GM19043 (cell line): ENCODE measurements around the gene GRK1.

ENCODE experiments used
- ATAC-seq: cut with Tn5 transposase; IDR thresholded peaks from one replicate; pipeline ENCODE4 v1.9.1; 2021; ENCODE audit warnings: low read depth; ENCODE audit not compliant: unreplicated experiment

Gene GRK1

DNA sequence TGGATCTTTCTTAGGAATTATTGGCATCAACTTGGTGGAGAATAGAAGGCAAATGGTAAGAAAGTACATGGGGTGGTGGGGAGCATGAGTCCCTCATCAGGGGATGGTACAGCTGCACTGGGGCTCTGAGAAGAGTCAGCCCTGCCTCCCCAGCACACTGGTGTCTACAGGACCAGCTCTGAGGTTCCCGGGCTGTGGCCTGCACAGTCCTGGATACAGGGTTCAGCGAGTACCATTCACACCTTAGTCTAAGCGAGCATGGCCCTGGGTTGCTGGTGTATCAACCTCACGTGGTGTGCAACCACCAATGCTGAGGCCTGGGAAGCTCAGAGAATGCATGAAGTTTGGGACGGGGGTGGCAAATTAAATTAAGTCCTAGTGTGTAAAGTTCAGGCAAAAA lies 102.1 kb downstream of the GRK1 start:
- ATAC-seq = no peak

DNA sequence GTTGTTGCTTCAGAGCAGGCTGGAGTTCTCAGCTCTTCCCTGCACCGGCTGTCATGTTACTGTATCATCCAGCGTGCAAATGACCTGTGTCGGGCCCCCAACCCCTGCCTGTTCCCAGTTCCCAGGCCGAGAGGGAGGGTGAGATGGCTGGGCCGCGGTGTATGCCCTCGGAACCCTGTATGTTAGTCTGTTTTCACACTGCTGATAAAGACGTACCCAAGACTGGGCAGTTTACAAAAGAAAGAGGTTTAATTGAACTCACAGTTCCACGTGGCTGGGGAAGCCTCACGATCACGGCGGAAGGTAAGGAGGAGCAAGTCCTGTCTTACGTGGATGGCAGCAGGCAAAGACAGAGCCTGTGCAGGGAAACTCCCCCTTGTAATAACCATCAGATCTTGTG lies 102.9 kb downstream of the GRK1 start:
- ATAC-seq = no peak

DNA sequence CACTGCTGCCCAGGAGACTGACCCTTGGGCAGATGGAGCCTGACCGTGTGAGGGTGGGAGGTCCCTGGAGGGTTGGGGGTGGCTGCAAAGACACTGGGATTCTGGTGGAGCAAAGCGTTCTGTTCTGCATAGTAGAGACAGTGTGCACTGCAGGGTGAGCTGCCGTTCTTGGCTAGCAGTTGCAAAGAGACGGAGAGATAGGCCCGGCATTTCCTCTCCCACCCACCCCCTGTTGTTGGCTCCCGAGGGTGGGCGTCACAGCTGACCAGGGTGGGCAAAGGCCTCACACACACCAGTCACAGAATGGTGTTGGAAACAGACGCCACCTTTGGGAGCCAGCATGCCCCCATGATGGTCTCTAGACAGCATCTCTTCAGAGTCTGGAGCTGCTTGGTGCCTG lies 103.4 kb downstream of the GRK1 start:
- ATAC-seq = no peak

DNA sequence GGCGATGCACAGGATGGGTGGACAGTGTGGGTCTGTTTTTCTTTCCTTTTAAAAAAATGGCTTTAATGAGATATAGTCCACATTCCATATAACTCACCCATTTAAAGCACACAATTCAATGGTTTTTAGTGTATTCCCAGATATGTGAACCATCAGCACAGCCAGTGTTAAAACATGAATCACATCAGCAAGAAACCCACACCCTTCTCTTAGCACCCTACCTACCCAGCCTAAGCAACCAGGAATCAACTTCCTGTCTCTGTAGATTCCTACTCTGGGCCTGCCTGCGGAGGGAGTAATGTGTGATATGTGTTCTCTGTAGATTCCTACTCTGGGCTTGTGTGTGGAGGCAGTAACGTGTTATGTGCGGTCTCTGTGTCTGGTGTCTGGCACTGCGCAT lies 103.9 kb downstream of the GRK1 start:
- ATAC-seq = no peak

DNA sequence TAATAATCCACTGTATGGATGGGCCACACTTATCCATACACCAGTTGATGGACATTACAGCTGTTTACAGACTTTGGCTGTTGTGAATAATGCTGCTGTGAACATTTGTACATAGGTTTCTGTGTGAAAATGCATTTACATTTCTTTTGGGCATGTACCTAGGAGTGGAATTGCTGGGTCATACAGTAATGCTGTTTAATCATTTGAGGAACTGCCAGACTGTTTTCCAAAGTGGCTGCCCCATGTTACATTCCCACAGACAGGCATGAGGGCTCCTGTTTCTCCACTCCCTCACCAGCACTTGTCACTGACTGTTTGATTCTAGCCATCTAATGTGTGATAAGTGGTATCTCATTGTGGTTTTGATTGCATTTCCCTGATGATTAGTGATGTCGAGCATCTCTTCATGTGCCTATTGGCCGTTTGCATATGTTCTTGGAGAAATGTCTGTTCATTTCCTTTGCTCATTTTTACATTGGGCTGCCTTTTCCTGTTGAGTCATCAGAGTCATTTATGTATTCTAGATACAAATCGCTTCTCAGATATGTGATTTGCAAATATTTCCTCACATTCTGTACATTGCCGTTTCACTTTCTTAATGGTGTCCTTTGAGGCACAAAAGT lies 104.8 kb downstream of the GRK1 start:
- ATAC-seq = no peak

DNA sequence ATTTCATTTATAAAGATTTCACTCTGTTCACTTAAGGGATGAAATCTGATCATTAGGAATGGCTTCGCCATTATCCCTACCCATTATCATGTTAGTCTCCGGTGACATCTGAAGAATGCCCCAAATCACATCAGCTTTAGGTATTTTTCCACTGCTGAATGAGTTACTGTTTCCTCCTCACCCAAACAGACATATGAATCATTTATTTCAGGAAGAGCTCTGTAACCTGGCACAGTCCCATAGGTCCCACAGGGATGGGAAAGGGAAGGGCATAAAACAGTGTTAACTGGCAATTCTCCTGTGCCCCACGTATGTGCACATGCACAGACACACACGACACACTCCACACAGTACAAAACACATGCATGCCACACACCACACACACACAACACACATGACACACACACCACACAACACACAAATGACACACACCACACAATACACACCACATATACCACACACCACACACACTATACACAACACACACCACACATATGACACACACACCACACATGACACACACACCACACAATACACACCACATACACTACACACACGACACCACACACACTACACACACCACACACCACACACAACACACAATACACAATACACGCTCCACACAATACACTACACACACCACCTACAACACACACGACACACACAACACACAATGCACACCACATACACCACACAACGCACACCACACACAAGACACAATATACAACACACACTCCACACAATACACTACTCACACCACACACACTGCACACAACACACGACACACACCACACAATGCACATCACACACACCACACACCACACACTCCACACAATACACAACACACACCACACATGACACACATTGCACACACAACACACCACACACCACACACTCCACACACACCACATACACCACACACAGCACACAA lies 107.4 kb downstream of the GRK1 start:
- no peak for ATAC-seq

DNA sequence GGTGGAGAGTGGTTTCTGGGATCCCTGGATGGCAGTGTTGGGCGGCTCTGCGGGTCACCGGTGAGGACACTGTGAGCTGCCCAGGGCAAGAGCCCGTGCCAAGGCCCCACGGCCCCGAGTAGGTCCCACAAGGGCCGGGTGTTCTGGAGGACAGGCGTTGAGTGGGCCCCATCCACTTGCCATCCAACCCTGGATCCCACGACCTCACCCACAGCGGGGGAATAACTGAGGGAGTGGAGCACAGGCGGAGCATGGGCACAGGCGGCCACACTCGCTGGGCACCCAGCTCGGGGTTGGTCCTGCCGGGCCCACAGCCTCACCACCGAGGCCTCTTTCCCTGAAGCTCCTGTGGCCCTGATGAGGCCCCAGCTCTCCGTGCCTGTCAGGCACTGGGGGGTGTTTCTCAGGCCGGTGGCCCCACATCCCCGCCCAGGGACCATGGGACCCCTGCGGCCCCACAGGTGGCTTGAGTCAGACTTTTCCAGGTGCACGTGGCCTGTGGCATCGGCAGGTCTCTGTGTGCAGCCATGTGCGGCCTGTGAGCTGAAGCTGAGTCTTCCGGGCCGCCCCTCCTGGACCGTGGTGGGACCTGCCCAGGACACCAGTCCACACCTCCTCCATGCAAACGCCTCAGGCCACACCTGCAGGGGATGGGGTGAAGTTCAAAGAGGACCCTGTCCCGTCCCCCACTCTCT lies 108.6 kb downstream of the GRK1 start:
- no peak for ATAC-seq

DNA sequence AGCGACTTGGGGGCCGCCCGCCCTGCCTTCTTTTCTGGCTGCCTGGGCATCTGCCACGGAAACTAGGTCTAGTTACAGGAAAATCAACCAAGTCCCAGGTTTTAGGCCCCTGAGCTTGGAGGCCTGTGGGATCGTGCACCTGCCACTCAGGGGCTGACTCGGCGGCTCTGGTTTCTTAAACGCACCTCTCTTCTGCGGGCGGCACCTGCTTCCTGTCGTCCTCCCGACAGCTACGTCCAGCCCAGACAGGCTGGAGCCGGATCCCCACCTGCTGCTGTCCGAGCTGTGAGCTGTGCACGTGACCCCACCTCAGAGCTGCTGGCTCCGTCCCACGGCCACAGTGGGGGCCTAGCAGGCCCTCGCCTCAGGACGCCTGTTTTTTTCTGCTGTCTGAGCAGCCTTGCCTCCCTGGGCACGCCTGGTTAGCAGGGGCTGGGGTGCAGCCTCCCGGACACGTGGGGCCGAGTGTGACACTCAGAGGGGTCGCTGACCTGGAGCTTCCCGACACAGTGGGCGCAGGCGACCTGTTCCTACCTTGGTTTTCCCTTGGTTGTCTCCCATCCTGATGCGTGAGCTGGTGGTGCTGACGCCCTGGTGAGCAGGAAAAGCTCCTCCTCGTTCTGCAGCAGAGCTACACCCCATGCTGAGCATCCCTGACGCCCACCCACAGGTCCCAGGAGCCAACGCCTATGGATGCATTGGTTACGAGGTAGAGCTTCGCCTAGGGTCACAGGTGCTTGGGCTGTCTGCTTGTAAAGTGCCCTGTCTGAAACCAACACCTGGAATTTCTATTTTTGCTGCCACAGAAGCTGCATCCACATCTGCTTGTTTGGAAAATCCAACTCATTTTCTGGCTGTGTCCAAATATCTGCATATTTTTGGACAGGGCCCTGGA lies 109.5 kb downstream of the GRK1 start:
- no peak for ATAC-seq

DNA sequence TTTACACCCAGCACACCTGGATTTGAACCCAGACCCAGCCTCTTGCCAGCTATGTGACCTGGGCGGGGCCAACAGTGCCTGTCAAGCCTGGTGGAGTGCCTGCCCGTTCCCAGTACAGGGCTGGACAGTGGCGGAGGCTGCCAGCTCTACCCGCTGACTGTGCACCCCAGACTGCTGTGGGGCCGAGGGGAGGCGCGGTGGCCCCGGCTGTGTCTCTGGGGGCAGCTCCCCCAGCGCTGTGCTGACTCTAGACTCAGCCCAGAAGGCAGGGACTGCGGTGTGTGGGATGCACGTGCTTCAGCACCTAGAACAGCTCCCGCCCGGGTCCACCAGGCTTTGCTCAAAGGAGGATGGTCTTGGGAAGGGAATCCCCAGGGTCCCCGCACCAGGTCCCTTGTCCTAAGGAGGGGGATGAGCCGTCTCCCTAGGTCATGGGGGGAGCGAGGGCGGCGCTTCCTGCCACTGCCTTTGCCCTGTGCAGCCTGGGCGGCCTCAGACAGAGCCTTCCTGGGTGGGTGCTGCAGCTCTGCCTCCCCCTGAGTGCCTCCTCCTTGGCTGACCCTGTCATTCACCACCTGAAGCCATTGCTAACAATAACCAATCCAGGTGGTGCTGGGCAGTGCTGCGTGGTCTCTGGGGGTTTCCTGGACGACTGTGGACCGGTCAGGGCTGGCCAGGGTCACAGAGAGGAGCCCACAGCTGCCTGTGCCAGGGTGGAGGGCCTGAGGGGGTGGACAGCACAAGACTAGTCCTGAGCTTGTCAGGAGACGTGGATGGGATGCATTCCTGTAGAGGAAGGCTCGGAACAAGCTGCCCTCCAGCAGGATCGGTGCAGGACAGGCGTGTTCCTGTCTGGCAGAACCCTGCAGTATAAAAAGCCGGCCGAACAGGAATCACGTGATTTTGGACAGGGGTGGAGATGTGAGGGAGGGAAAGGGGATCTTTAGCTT lies 110.6 kb downstream of the GRK1 start:
- ATAC-seq = no peak

DNA sequence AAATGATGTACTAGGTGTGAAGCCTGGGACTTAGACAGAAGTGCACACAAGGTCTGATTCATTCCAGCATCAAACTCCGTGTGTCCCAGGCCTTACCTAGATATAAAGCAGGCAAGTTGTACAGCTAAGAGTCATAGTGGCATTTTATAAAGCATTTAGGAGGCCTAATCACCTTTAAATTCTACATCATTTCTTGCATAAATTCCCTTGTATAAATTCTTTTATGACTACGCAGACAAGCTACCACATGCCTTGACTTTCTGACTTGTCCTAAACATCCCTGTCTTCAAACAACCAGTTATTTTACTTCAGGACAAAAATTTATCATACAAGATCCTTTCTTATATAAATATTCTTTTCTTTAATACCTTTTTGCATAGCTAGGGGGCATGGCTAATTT lies 114.6 kb downstream of the GRK1 start:
- ATAC-seq = no peak

DNA sequence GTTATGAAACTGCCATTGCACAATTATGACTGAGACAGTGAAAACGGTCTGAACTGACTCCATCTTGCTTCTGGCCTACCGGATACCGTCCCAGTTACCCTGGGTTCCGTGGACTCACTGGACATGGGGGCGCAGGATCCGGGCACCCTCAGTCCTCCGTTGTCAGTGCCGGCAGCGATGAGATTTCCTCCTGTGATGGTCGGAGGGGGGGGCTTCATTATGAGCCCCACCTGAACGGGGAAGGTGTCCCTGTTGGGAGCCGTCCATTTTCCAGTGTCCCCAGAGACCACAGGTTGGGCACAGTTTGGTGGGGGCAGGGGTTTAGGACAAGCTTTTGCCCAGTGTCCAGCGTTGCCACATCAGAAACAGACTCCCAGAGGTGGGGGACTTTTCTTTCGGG lies 115.5 kb downstream of the GRK1 start:
- ATAC-seq = no peak

DNA sequence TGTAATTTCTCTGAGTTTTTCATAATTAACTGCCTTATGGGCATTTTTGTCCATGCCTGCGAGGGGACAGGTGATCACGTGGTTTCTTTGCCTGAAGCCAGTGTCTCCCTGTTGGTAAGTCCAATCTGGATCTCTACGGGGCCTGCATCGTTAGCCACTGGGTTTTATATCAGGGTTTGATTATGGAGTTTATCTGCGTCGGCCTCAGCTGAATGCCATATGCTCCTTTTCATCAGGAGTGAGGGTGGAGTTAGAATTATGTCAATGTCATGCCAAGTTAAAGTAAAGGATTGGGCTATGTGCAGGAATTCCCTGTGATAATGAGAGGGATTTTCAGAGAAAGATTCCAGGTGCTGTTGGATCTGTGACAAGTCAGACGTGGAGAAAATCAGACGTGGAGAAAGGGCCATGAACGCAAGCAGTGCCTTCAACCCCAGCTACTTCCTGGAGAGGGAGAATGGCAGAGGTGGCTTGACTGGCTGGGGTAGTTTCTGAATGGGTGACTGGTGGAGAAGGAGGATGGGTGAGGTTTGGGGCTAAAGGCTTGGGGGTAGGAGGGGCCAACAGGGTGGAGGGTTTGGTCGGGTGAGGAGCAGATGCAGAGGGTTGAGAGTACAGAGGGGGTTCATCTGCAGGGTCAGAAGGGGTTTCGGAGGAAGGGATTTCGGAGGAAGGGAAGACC lies 116.3 kb downstream of the GRK1 start:
- ATAC-seq = no peak

DNA sequence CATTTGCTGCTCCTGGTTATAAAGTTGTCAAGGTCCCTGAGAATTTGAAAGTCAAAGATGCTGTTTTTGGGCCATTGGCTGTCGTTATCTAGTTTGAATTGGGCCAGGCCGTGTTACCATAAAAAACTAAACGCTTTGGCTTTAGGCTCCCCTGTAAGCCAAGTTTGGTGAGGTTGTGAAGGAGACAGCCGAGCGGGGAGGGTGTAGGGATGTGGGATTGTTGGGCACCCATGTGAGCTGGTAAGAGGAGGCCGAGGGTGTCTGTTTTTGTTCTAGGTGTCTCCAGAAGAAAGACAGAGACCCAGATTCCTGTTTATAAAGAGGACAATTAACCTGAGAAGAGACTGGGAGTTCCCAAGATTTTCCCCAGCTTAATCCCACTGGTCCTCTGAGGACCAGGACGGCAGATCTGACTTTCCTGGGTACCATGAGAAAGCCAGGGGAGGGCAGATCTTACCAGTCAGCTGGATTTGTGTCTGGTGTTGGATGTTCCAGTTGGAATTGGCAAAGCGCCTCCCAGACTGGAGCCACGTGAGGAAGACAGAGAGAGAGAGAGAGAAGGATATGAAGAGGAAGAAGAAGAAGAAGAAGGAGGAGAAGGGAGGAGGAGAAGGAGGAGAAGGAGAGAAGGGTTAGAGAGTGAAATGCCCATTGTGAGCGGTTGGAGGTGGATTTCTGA lies 117.1 kb downstream of the GRK1 start:
- no peak for ATAC-seq

DNA sequence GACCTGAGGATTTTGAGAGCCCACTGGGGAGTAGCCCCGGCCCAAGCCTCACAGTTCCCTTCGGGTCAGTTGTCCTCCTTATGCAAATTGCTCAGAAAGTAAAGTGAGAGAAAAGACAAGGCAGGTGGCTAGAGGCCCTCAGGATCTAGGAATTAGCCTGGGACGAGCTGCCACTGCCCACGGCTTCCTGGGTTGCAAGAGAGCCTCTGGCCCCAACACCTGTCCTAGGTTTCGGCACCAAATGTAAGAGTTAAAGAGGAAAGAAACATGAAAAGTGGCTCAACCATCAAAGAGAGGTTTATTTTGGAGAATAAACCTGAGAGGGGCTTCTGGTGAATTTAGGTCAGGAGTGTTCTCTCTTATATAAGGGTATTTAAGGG lies 117.6 kb downstream of the GRK1 start:
- no peak for ATAC-seq

DNA sequence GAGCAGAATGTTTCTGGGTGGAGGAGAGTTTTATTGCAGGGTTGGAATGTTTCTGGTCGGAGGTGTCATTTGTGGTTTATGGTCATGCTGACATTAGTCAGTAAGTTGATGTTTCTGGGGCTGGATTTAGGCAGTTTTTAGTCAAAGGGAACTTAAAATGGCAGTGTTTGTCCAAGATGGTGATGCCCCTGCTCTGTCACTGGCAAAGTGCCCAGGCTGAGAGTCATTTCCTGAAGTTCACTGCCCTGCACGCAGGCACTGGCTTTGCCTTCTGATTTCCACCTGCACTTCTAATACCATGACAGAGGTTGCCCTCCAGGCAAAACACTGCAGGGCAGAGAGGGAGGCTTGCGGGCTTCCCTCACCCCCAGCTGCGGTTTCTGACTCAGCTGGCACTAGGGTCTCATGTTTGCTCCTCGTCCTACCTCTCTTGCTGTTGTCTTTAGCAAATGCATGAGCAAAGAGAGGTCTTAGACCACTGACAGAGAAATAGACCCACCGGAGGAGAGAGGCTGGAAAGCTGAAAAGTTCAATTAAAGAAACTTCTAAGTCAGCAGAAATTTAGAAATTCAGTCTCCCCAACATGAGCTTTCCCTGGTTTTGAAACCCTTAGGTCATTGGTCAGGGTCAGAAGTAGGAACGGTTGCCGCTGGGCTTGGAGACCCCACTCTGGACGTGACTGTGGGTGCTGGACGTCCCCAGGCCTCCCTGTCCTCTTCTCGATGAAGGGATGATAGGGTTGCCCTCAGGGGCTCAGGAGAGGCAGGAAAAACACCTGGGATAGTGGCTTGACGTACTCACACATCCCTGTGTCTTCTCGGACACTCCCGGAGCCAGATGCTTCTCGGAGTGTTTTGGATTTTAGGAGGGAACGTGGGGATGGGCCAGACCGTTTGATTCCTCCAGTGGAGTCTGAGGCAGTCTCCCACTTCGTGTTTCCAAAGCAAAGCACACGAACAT lies 118.3 kb downstream of the GRK1 start:
- no peak for ATAC-seq

DNA sequence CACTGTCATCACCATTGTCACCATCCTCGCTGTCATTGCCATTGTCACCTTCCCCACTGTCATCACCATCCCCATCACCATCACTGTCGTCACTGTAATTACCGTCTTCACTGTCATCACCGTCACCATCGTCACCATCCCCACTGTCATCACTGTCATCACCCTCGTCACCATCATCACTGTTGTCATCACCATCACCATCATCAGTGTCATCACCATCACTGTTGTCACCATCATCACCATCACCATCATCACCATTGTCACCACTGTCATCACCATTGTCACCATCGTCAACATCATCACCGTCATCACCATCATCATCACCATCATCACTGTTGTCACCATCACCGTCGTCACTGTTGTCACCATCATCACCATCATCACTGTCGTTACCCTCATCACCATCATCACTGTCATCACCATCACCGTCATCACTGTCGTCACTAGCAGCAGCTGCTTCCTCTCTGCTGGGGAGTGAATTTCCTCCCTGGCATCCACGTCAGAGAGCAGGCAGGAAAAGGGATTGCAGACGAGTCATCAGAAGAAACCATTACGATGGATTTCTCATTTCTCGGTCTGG lies 119.3 kb downstream of the GRK1 start:
- no peak for ATAC-seq
